GM18505 (cell line): Measurements from ENCODE around the gene GALNT11.

Experiments used
- ATAC-seq: cut with Tn5 transposase; IDR thresholded peaks from one replicate; pipeline ENCODE4 v1.9.1; 2021; ENCODE audit not compliant: unreplicated experiment
- POLR2A ChIP-seq: IDR thresholded peaks from 4 replicates; pipeline ENCODE4 v1.6.1; 2011; ENCODE audit warnings: borderline replicate concordance; ENCODE audit not compliant: insufficient read depth, insufficient read length; ENCODE audit errors: extremely low read depth

GALNT11 gene

DNA sequence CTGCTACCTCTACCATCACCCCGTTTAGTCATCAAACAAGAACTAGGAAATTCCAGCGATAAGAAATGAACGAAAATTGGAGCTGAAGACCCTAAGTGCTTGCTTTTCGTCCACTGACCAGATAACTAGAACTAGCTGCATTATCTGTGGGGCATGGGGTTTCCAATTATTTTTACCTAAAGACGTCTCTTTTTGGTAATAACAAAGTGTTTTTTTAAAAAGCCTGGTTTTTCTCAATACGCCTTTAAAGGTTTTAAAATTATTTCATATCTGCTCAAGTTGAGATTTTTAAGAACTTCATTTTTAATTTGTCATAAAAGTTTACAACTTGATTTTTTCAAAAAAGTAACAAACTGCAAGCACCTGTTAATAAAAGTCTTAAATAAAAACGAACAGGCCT lies 104.2 kb downstream of the GALNT11 start:
- TF ChIP-seq POLR2A: no peak
- ATAC-seq: no peak

DNA sequence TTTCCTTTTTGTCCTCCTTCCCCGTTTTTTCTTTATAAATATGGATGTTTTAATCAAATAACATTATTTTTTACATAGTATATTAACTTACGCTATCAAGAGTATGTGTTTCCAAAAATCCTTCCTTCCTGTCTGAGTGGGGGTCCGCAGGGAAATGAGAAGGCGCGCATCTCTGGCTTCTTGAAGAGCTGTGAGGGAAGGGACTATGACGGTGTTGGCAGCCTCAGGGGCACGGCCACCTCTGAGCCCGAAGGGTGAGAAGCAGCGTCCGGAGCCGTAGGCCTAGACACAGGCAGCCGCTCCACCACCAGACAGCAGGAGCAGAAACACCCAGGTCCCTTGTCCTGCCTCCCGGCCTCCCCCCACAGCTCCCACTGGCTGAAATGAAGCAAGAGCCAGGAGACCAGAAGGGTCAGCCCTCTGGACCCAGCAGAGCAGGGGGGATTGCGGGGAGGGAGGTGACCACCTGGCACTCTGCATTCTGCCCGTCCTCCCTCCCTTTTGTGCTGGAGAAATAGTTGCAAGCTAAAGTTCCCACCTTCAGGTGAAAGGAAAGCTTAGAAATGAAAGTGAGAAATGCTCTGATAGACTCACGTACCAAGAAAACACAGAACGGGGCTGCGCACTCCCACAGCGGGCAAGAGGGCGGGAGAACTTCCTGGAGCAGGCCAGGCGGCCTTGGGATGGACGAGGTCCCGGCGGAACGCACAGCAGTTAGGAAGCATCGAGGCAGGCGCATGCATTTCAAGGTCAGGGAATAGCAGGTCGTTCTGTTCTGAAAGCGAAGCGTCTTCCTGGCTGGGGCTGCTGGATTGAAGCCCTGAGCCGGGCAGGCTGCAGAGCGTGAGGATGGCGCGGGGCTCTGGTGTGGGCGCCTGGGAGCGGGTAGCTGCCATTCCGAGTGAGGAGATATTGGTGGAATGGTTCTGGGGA lies 105.5 kb downstream of the GALNT11 start:
- no peak for ATAC-seq
- no peak for TF ChIP-seq POLR2A

DNA sequence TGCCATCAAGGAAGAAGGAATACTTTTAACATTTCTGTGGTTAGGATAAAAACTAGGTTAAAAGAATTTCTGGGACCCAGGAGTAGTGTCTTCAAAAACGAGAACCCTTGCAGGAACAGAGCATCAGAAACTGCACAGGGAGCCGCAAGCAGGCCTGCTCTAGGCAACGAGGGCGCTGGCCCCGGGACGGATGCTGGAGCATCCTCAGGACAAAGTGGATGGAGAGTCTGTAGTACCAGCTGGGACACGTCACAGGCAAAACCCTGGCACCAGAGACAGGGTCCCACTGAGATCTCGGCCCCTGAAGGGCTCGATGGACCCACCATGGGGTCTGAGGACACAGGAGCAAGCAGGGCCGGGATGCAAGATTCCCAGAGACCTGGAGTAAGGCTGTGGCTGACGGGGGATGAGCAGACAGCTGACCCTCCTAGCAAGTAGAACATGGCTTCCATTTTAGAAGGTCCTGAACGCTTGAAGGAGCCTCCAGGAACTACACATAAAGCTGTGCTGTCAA lies 106.6 kb downstream of the GALNT11 start:
- TF ChIP-seq POLR2A: no peak
- no peak for ATAC-seq

DNA sequence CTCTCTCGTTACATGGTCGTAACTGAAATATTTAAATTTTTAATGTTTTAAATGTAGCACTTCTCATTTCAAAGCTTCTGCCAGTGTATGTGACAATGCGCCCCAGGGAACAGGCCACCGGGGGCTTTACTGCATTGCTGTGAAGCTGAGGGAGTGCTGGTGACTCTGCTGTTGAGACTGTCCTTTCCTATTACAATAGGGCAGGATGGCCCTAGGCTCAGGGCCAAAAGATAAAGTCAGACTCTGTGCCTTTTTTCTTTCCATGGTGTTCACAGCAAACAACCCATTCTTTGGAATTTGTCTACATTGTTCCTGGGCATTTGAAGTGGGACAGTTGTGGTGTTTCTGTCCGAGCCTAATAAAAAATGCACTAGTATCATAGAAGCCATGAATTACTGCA lies 107.3 kb downstream of the GALNT11 start:
- no peak for ATAC-seq
- TF ChIP-seq POLR2A: no peak

DNA sequence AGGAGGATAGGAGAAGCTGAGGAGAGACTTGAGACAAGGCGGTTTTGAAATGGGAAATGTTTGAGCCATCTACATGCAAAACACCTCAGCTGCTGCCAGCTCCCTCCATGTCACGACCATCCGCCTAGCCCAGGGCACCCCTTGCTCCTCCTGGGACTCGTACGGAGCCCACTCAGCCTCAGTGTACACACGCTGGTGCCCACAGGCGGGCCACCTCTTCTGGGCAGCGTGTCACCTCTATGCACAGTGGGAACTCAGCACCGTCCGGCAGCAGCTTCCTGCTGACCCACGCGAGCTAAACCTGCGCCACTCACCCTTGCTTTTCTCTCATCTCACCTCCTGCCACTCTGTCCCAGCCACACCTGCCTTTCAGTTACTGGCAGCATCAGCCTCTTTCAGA lies 108.3 kb downstream of the GALNT11 start:
- no peak for TF ChIP-seq POLR2A
- no peak for ATAC-seq

DNA sequence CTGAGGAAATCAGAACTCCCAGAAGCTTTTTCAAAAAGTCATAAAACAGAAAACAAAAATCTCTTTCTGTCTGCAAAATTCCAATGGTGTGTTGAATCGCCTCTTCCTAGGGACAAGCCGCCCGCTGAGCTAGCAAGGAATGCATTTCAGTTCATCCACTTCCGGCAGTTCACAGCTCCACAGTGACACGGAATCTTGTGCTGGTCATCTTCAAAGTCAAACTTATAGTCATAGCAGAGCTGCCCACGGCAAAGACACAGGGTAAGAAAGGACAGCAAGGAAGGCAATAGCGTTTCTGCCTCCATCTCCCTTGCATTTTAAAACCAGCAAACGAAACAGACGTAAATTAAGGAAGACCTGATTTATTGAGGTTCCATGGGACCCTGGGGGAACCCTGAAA lies 111.2 kb downstream of the GALNT11 start:
- no peak for TF ChIP-seq POLR2A
- no peak for ATAC-seq

DNA sequence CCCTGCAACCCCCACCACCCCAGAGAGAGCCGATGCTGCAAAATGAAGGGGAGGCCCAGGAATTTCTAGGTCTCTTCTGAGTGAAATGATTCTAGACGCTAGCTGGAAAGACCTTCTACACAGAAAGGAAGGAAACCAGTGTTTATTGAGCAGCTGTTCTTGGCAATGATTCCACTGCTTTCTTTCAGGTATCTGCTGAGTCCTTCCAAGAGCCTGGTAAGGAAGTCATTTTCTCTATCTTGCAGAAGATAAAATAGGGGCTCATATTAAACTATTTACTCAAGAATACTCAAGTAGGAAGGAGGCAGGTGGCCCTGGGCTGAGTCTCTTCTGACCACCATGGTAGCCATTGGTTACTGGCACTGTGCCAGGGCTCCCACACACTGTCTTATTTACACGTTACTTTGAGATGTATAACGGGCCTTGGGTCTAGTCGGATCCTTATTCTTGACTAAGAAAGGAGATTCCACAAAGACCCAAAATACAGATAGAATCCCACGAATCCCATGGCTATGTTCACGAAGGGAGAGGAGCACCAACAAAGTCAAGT lies 112.1 kb downstream of the GALNT11 start:
- no peak for TF ChIP-seq POLR2A
- no peak for ATAC-seq

DNA sequence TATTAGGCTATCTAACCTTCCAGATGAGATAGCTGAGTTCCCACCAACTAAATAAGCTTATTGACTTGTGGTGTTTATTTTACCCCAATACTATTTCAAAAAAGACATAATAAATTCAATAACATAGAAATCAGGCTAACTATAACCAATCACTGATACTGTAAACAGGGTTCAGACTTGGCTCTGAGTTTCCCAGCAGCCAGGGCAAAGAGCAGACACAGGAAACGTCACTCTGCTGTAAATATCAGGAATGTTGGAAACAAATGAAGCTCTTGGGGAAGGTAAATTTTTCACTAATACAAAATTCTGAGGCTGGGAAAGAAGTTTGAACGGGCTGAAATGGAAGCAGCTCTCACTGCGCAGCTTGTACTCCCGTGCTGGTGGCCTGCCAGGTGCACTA lies 114.6 kb downstream of the GALNT11 start:
- no peak for TF ChIP-seq POLR2A

DNA sequence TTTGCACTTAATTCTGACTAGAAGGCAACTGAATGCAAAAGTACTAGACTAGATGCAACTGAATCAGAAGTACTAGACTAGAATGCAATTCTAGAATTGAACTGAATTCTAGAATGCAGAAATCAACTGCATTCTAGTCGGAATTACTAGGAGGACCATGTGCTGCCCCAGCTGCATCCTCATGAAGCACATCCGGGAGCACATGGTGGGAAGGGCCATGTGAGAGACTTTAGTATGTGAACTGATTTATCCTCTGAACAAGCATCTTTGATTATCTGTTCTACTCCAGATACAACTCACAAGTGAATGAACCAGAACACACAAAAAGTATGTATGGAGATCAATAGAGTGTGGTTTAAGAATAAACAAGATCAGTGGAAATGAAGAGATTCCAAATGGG lies 115.1 kb downstream of the GALNT11 start:
- ATAC-seq: no peak
- no peak for TF ChIP-seq POLR2A

More for the DNA sequence above, 114.6 kb downstream of the GALNT11 start:
- no peak for ATAC-seq

DNA sequence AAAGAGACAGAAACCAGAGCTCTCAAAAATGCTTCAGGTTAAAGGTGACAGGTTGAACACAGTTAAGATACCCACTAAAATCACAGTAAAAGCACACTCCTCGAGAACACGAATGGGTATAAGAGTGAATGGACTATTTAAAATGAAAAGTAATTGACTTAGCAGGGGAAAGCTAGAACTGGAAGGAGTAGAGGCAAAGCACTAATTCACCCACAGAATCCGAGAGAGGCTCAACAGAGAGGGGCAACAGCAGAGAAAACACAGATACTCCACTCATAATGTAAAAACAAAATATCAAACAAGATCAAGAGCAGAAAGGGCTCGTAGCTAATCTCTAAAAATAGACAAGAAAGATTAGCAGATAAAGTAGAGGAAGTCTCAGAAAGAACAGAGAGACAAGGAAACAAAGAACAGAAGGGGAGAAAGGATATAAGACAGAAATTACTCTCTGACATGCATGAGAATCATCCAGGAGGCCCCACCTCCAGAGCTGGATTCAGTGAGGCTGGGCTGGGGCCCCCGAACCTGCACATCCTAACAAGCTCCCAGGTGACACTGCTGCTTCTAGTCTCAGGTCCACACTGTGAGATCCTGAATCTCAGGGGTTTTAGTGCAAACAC lies 117.6 kb downstream of the GALNT11 start:
- no peak for ATAC-seq
- TF ChIP-seq POLR2A: no peak

DNA sequence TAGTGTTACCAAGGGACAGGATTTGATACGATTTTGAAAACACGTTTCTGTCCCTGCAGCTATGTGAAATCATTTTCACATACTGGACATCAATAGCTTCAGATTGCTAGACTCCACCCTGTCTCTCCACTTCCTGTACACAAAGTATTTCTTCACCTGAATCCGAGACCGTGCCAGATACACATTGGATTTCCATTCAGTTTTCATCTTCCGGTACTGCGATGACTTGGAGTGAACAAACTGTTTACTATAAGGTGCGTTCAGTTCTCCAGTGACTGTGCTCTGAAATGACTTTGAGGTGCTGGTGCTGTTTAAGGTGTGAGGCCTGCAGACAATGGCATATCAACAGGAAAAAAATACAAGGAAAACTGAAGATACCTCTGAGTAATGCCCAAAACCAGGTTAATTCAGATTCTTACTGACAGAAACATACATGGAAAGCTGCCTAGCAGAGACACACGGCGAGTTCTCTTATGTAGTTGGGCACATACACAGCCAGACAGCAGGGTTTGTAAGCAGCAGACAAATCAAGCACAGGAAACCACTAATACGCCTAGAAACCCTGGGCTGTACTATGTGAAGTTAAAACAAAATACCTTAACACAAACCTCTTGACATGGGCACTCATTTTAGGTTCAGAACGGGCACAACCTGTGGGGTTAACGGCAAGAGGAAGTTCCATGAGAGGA lies 119.2 kb downstream of the GALNT11 start:
- ATAC-seq: no peak
- no peak for TF ChIP-seq POLR2A

DNA sequence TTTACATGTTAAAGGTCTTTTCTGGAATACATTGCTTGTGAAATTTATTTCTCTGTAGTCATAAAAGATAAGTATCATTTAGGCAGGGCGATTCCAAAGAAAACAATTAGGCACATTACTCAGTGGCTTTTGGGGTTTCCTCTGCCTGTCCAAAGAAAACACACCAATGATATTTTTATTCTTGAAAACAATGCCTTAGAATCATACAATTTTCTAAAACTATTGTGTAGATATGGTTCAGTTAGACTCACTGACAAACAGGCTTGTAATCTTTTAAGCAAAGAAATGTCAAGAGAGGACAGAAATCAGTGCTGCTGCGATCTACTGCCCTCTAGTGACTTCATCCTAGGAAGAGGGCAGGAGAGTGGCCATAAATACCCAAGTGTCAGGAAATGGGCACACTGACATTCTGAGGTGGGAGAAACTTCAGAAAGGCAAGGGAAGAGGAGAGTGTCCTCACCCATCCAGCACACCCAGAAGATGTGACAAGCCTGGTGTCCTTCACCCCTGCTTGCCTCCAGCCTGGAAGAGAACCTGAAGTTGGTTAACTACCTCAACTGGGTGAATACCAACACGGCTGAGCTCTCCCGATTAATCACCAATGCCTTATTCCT lies 120.5 kb downstream of the GALNT11 start:
- no peak for ATAC-seq
- TF ChIP-seq POLR2A: no peak

DNA sequence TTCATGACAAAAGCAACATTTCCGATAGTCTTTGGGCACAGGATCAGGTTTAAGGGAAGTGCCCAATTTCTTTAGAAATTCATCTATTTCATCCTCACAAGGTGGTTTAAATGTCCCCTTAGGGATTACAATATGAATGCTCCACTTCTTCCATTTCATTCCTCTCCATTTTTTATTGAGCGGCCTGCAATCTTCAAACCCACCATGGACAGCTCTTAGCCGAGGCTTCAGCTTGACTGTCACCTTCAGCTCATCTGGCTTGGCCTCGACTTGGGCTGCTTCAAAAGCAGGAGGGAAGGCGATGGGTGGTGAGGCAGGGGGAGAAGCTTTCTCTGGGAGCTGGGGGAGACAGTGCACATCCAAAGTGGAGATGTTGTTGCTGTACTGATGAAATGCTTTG lies 123.2 kb downstream of the GALNT11 start:
- TF ChIP-seq POLR2A: no peak
- no peak for ATAC-seq
